22Rv1 (cell line): ENCODE measurements around the gene SRSF12.

ENCODE experiments used
- ZFX ChIP-seq: fragments of 450-650 bp; IDR thresholded peaks from 2 replicates; pipeline ENCODE4 v1.6.1; 2017; ENCODE audit warnings: antibody characterized with exemption, borderline replicate concordance
- TF ChIP-seq, protein P1 (sequence below): fragments of 450-650 bp; IDR thresholded peaks from 2 replicates; pipeline ENCODE4 v1.5.1; 2017; ENCODE audit warnings: mild to moderate bottlenecking

DNA sequence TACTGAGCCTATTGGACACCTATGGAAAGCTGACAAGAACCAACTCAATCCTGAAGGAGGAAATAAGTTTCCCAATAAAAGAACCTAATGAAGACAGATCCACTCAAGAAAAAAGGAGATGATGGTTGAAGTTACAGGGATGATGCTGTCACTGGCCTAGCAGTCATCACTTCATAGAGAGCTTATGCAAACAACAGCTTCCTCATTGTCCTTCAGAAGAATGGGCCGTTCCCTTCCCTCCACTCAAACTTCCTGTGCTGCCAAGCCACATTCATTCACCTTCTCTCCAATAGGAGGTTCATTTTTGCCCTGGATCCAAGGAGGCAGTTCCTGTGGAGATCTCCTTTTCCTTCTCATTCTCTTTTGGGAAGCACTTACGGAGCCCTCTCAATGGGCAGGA is 14.2 kb upstream of the SRSF12 start:
- TF ChIP-seq, protein P1, sequence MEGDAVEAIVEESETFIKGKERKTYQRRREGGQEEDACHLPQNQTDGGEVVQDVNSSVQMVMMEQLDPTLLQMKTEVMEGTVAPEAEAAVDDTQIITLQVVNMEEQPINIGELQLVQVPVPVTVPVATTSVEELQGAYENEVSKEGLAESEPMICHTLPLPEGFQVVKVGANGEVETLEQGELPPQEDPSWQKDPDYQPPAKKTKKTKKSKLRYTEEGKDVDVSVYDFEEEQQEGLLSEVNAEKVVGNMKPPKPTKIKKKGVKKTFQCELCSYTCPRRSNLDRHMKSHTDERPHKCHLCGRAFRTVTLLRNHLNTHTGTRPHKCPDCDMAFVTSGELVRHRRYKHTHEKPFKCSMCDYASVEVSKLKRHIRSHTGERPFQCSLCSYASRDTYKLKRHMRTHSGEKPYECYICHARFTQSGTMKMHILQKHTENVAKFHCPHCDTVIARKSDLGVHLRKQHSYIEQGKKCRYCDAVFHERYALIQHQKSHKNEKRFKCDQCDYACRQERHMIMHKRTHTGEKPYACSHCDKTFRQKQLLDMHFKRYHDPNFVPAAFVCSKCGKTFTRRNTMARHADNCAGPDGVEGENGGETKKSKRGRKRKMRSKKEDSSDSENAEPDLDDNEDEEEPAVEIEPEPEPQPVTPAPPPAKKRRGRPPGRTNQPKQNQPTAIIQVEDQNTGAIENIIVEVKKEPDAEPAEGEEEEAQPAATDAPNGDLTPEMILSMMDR, result no peak
- no peak for TF ChIP-seq ZFX
